ENCODE data around the gene KIRREL2. TPM values are rescaled to one million over a fixed set of nuclear protein-coding genes. Genes with fewer than 3 reads are reported as not detected.

Gene KIRREL2
- total RNA-seq, 1 experiment from 2014 or later, result 3.1 TPM

DNA sequence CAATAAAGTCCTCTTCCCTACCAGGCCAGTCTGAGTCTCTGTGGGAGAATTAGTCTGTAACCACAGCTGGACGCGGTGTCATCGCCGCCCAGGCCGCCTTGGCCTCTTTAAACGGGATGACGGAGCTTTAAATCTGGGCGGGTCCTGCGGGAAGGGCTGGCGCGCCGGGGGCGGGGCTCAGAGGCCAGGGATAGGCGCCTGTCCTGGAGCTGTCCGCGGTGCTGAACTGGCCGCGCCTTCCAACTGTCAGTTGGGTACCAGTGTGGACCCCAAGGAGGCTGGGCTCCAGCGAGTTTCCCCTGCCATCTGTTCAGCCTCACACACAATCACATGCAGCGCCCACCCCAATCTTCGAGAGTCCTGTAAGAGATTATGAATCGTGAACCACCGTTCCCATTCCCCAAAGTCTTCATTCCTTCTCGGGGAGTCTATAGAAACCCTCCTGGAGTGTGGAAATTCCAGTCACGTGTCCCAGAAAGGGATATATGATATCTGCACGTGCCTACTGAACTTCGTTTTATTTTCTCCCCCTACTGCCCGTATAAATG, 23.1 kb downstream of the KIRREL2 start:
- TF ChIP-seq, protein P1, sequence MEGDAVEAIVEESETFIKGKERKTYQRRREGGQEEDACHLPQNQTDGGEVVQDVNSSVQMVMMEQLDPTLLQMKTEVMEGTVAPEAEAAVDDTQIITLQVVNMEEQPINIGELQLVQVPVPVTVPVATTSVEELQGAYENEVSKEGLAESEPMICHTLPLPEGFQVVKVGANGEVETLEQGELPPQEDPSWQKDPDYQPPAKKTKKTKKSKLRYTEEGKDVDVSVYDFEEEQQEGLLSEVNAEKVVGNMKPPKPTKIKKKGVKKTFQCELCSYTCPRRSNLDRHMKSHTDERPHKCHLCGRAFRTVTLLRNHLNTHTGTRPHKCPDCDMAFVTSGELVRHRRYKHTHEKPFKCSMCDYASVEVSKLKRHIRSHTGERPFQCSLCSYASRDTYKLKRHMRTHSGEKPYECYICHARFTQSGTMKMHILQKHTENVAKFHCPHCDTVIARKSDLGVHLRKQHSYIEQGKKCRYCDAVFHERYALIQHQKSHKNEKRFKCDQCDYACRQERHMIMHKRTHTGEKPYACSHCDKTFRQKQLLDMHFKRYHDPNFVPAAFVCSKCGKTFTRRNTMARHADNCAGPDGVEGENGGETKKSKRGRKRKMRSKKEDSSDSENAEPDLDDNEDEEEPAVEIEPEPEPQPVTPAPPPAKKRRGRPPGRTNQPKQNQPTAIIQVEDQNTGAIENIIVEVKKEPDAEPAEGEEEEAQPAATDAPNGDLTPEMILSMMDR (conservative IDR thresholded peaks at IDR 0.05), result no peak

More for the DNA sequence above, 23.1 kb downstream of the KIRREL2 start:
- Histone ChIP-seq H3K9me3 (ENCODE audit: control insufficient read depth, low read depth, low read length) (no peaks in the 10 kb centered on the region), H2BK15ac (ENCODE audit: low read depth, low read length) (no peak overlapping the region), H3K27ac (ENCODE audit: insufficient read length, low read depth, low read length) (no peak overlapping the region), H3K4me1 (ENCODE audit: insufficient read depth, low read length) (peaks cover 2% of the 10 kb centered on the region; the same call in 1 of the 2 replicates), H2AFZ (ENCODE audit: low read length) (no peak overlapping the region), H3K79me2 (ENCODE audit: insufficient read depth, low read length) (no peaks in the 10 kb centered on the region), H3K4ac (ENCODE audit: low read depth, low read length) (no peak overlapping the region), H3T11ph (ENCODE audit: low read length) (no peak overlapping the region), H4K20me1 (ENCODE audit: control insufficient read depth, insufficient read depth, insufficient read length) (no peaks in the 10 kb centered on the region), H3K23me2 (ENCODE audit: insufficient read length, low read depth, low read length, poor library complexity, severe bottlenecking) (no peaks in the 10 kb centered on the region), H3K14ac (ENCODE audit: insufficient read depth, low read length) (no peak overlapping the region), H2BK120ac (ENCODE audit: low read depth, low read length, poor library complexity, severe bottlenecking) (no peak overlapping the region), H3K23ac (ENCODE audit: insufficient read length, low read depth, low read length) (no peak overlapping the region), H4K5ac (ENCODE audit: insufficient read length, low read depth, low read length) (no peak overlapping the region), H2BK5ac (ENCODE audit: insufficient read length, low read length) (no peak overlapping the region), H3K79me1 (ENCODE audit: insufficient read depth, low read depth, low read length, poor library complexity, severe bottlenecking) (no peaks in the 10 kb centered on the region), H3K4me2 (ENCODE audit: insufficient read depth, insufficient read length, low read length) (no peak overlapping the region), H3K56ac (ENCODE audit: insufficient read length, low read depth, low read length) (no peak overlapping the region), H4K8ac (replicated peaks; ENCODE audit: insufficient read length, low read depth, low read length) (no peak overlapping the region), H3K9ac (ENCODE audit: extremely low read depth, insufficient read length, low read length) (no peak overlapping the region), H3K18ac (ENCODE audit: insufficient read length, low read depth, low read length) (no peak overlapping the region), H2BK20ac (ENCODE audit: low read depth, low read length, poor library complexity, severe bottlenecking) (no peak overlapping the region), H4K91ac (ENCODE audit: insufficient read length, low read depth, low read length) (no peak overlapping the region), H3K27me3 (ENCODE audit: insufficient read depth, low read length) (no peaks in the 10 kb centered on the region), H2AK5ac (ENCODE audit: insufficient read length, low read length) (no peak overlapping the region), H2BK12ac (ENCODE audit: insufficient read length, low read depth, low read length) (no peak overlapping the region)
- H3K27me3 Mint-ChIP-seq (ENCODE audit: low read depth), result peaks cover 11% of the 10 kb centered on the region
- H3K9me3 Mint-ChIP-seq, result no peaks in the 10 kb centered on the region; a peak in 2 of 5 replicates
- peak overlapping the region in 1 of 3 experiments; percentile 59; a peak in 2 of 7 replicates for H3K27ac Mint-ChIP-seq
- peaks cover 6 to 17% of the 10 kb centered on the region in 2 experiments for H3K4me1 Mint-ChIP-seq
- WGBS (ENCODE audit: extremely low coverage, insufficient read length, low lambda C conversion rate), result no CpG with 5 or more reads among the region's 28 CpGs
- H3K36me3 Mint-ChIP-seq (ENCODE audit: insufficient read depth in 1 of 3, low read depth in 3 of 3), result peaks cover 3 to 6% (median 3%) of the 10 kb centered on the region in 3 experiments; a peak in 5 of 7 replicates
- peak overlapping the region; percentile 27 to 58; a peak in 4 of 5 replicates for H3K4me3 Mint-ChIP-seq
- peak; percentile 94 for DNase-seq
